ENCODE data around the gene USP32. TPM values are rescaled to one million over a fixed set of nuclear protein-coding genes. Genes with fewer than 3 reads are reported as not detected.
"Not testable (repeated sequence)": the region's sequence is repeated elsewhere in the genome, so short reads cannot be mapped to it uniquely, and the experiment has no call there.

Gene USP32
- total RNA-seq, 1 donor from 2014 or later, result 30.9 TPM

GRCh38 chr17:60218774-60219173 lies 173.2 kb downstream of the USP32 start:
- ATAC-seq (ENCODE audit: poor library complexity); DNase-seq; intact Hi-C loops (cut with DNase I): not testable (repeated sequence)

DNA sequence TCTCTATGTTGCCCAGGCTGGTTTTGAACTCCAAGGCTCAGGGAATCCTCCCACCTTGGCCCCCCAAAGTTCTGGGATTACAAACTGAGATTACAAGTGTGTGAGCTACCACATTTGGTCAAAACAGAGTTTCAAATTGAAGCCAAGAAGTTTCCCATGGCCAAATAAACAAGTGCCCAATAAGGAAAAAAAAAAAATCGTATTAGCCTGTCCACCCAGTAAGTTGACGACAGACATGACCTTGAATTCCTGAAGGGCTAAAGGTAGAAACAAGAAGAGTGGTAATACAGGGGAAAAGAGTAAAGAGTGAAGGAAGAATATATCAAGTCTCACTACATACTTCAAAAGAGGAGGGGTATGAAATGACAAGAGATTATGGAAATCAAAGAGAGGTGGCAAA lies 176.0 kb downstream of the USP32 start:
- intact Hi-C loops (cut with DNase I); ATAC-seq (ENCODE audit: poor library complexity); DNase-seq: not testable (repeated sequence)

GRCh38 chr17:60211282-60211681 lies 180.7 kb downstream of the USP32 start:
- ATAC-seq (ENCODE audit: poor library complexity); DNase-seq; intact Hi-C loops (cut with DNase I): not testable (repeated sequence)

GRCh38 chr17:60208302-60208701 lies 183.6 kb downstream of the USP32 start:
- intact Hi-C loops (cut with DNase I); ATAC-seq (ENCODE audit: poor library complexity); DNase-seq: not testable (repeated sequence)

DNA sequence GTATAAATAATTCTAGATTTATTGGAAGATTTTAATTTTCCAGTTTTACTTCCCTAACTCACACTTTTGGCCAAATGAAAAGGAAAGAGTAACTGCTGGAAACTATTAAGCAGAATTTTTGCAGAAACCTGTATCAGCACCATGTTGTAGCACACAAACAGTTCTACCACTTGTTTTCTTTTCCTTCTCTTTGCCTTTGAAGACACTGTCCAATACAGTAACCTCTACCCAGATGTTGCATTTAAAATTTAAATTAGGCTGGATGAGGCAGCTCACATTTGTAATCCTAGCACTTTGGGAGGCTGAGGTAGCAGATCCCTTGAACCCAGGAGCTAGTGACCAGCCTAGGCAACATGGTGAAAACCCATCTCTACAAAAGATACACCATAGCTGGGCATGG lies 186.2 kb downstream of the USP32 start:
- DNase-seq; ATAC-seq (ENCODE audit: poor library complexity); intact Hi-C loops (cut with DNase I): not testable (repeated sequence)

DNA sequence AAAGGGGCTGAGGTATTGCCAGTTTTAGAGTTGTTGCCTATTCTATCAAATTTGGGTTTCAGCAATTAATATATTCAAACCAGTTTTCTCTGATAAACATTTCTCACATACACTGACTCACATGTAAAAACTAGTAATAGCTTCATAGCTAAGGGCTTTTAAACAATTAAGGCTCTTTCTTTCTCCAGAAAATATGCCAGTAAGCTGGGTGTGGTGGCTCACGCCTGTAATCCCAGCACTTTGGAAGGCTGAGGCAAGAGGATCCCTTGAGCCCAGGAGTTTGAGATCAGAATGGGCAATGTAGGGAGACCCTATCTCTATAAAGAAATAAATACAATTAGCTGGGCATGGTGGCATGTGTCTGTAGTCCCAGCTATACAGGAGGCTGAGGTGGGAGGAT lies 193.3 kb downstream of the USP32 start:
- ATAC-seq (ENCODE audit: poor library complexity); DNase-seq; intact Hi-C loops (cut with DNase I): not testable (repeated sequence)

- ATAC-seq (ENCODE audit: poor library complexity); intact Hi-C loops (cut with DNase I): not testable (repeated sequence)
These were observed 197.8 kb downstream of the USP32 start for GRCh38 chr17:60194141-60194540.

DNA sequence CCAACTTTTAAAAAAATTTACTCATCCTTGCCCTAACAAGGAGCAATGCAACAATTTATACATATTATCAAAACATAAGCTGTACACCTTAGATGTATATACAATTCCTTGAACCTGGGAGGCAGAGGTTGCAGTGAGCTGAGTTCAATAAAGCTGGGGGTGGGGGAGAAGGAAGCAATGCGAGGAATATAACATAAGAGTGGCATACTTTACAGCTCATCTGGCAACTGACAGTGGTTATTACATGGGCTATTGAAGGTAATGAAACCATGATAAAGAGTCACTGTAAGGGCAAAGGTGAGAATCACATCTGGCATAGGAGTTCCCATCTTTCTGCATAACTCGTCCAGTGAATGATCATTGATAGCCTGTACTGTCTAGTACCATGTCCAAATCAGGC lies 198.5 kb downstream of the USP32 start:
- ATAC-seq (ENCODE audit: poor library complexity) (no peak), DNase-seq (no peak)
- intact Hi-C loops (cut with DNase I), result no loop called here

More at GRCh38 chr17:60194141-60194540, 197.8 kb downstream of the USP32 start:
- DNase-seq, result not testable (repeated sequence)

- intact Hi-C loops (cut with DNase I); ATAC-seq (ENCODE audit: poor library complexity); DNase-seq: not testable (repeated sequence)
These were observed 198.9 kb downstream of the USP32 start for GRCh38 chr17:60193032-60193431.

DNA sequence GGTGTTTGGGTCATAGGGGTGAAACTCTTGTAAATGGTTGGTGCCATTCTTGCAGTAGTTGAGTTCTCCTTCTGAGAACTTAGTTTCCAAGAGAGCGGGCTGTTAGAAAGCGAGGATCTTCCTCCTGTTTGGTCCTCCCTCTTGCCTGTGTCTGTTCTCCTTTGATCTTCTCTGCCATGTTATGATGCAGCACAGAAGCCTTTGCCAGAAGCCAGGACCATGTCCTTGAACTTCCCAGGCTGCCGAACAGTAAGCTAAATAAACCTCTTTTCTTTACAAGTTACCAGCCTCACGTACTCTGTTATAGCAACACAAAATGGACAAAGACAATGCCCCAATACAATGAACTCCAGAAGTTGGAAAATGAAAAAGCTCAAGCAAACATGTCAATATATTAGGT lies 201.9 kb downstream of the USP32 start:
- DNase-seq; intact Hi-C loops (cut with DNase I); ATAC-seq (ENCODE audit: poor library complexity): not testable (repeated sequence)

DNA sequence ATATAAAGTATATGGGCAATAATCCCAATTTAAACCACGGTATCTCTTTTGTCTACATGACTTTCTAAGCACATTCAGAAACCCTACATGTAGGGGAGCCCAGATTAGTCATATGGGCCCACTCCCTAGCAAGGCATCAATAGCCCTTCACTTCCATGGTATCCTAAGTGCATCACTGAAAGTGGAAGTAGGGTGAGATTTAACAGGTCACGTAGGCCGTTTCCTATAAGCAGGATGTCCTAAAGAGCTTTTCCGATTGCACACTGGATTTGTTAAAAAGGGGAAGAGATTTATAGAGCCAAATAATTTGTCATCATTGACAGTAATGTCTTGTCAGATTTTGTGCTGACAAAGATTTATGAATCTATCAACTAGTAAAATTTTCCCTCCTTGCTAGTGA lies 203.2 kb downstream of the USP32 start:
- ATAC-seq (ENCODE audit: poor library complexity), result no peak
- intact Hi-C loops (cut with DNase I), result no loop called here
- no peak for DNase-seq

DNA sequence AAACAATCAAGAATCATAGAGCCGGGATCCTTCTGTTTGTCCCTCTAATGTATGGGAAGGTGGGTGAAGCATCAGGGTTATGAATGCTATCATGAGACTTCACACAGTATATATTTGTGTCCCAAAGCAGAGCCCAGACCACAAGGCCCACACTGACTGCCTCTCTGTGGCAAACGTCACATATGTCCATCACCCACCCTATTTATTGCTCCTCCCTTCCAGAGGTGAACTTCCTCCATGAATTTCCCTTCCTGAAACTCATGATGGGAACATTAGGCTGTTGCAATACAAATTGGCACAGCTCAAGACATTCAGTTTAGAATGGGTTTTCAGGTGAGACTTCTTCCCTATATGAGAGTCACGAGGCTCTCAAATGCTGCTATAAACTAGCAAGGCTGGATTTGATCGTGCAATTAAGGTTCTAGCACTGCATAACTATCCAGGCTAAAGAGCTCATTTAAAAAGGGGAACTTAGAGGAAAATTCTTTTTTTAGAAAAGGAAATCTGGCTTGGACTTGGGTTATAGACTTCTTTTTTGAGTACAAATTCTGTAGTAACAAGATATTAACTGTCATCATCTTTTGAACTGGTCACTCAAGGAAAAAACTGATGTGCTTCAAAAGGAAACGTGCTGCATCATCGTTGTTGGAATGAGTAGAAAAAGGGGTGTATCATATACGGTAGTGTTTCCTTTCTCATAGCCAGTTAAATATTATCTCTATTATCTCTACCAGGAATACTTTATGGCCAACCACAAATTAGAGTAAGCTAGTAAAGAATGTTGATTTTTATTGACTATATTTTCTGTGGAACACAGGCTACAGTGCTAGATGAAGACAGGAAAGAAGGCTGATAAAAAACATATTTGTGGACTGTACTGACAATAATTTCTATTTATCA lies 204.8 kb downstream of the USP32 start:
- DNase-seq; intact Hi-C loops (cut with DNase I); ATAC-seq (ENCODE audit: poor library complexity): not testable (repeated sequence)

GRCh38 chr17:60186372-60186771 lies 205.6 kb downstream of the USP32 start:
- intact Hi-C loops (cut with DNase I); DNase-seq; ATAC-seq (ENCODE audit: poor library complexity): not testable (repeated sequence)

DNA sequence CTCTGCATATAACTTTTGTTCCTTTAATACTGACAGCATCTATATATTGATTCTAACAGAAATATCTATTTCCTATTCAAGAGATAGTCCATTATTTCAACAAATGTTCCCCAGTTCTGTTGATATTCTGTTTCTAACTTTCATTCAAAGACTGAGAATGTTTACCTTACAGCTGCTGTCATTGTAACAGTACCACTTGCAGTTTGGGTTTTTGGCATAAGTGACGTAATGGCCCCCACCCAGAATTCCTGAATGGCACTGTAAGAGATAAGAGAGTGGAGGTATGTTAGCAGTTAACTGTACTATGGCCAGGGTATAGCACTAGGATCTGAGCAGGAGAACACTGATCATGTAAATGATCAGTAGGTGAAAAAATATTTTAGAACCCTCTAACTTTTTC lies 211.6 kb downstream of the USP32 start:
- DNase-seq; ATAC-seq (ENCODE audit: poor library complexity); intact Hi-C loops (cut with DNase I): not testable (repeated sequence)

DNA sequence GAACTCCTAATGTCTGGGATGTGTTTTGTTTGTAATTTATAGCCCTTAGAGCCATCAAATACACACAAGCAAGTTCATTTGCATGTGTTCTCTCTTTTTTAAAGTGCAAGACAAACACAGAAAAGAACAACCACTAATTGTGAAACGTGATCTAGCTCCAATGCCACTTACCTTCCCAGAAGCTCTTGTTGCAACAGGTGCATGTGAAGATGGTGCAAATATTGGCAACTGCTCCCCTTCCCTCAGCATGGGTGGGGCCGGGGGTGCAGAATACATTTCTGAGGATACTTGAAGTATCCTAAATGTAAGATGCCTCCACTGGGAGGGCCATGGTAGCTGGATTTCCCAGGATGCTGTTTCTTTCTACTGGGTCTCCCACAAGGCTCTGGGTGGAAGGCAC lies 213.8 kb downstream of the USP32 start:
- intact Hi-C loops (cut with DNase I); ATAC-seq (ENCODE audit: poor library complexity); DNase-seq: not testable (repeated sequence)

DNA sequence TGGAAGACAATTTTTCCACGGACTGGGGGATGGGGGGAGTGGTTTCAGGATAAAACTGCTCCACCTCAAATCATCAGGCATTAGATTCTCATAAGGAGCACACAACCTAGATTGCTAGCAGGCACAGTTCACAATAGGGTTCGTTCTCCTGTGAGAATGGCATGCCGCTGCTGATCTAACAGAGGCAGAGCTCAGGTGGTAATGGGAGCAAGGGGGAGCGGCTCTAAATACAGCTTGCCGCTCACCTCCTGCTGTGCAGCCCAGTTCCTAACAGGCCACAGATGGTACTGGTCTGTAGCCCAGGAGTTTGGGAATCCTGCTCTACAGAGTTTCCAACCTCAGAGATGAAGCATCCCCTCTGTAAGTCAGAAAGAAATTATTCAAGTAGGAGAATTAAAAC lies 215.2 kb downstream of the USP32 start:
- intact Hi-C loops (cut with DNase I); DNase-seq; ATAC-seq (ENCODE audit: poor library complexity): not testable (repeated sequence)

DNA sequence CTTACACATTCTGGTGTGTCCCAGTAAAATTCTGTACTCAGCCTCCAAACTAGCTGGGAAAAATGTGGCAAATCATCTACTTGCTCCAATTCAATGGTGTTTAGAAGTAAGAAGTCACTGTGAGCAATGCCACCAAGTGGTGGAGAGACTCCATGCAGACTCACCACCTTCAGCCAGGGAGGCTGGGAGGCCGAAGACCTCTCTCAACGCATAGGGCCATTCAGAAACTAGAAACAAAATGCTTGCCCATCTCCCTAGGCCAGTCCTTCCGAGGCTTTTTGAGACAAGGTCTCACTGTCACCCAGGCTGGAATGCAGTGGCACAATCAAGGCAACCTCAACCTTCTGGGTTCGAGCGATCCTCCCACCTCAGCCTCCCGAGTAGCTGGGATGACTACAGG lies 217.2 kb downstream of the USP32 start:
- ATAC-seq (ENCODE audit: poor library complexity); DNase-seq; intact Hi-C loops (cut with DNase I): not testable (repeated sequence)

GRCh38 chr17:60174035-60174434 lies 217.9 kb downstream of the USP32 start:
- intact Hi-C loops (cut with DNase I), result no loop called here
- ATAC-seq (ENCODE audit: poor library complexity) (no peak), DNase-seq (no peak)

GRCh38 chr17:60173304-60173819 lies 218.6 kb downstream of the USP32 start:
- DNase-seq (no peak), ATAC-seq (ENCODE audit: poor library complexity) (no peak)
- intact Hi-C loops (cut with DNase I), result no loop called here

- ATAC-seq (ENCODE audit: poor library complexity), result no peak
- DNase-seq, result no peak
- intact Hi-C loops (cut with DNase I), result no loop called here
These were observed 220.2 kb downstream of the USP32 start for GRCh38 chr17:60171753-60172079.

All from Right ventricle myocardium superior (tissue), 1 donor.